HG02840 (cell line): ENCODE results near the gene AMER2.

Experiments
- ATAC-seq: cut with Tn5 transposase; IDR thresholded peaks from one replicate; pipeline ENCODE4 v1.9.1; 2021; ENCODE audit warnings: mild to moderate bottlenecking, moderate library complexity, moderate number of reproducible peaks; ENCODE audit not compliant: unreplicated experiment, low FRiP score

Gene AMER2

GRCh38 chr13:25187596-25187995, 15.5 kb upstream of the AMER2 start:
- no peak for ATAC-seq

DNA sequence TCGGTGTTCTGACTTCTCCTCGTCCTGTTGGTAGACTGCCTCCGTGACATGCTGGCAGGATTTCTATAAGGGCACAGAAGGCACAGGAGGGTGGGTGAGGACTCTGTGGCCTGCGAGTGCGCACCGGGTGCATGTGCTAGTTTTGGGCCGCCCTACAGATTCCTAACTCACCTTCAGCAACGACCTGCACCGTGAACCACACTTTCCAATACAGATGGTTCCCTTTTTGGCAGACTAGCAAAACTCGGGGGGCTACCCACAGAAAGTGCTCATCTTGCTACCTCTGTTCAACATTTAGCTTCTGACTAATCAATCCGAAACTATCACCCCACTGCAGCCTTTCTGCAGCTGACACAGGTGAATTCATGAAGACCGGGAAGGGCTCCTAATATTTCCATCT, 14.1 kb upstream of the AMER2 start:
- no peak for ATAC-seq

DNA sequence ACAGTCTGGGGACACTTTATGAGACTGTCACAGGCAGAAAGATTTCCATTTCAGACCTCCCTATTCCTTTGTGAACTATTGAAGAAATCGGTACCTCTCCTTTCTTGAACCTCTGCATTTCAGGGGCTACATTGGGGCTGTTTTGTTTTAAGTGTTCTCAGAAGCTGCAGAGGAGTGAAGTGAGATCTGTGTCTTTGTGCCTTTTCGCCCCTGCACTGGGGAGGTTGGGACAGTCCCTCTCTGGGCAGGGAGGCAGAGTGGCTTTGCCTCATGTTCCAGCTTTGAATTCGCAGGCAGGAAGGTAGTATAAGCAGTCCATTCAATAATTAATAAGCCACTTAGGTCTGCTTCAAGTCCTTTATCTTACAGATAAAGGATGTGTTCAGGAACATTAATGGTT, 9.5 kb upstream of the AMER2 start:
- no peak for ATAC-seq

- ATAC-seq = peak; percentile 74
These were observed 8.9 kb upstream of the AMER2 start for GRCh38 chr13:25180775-25181537.

GRCh38 chr13:25179832-25180774, 8.0 kb upstream of the AMER2 start:
- ATAC-seq = no peak

- ATAC-seq = no peak
These were observed 6.9 kb upstream of the AMER2 start for GRCh38 chr13:25179011-25179410.

DNA sequence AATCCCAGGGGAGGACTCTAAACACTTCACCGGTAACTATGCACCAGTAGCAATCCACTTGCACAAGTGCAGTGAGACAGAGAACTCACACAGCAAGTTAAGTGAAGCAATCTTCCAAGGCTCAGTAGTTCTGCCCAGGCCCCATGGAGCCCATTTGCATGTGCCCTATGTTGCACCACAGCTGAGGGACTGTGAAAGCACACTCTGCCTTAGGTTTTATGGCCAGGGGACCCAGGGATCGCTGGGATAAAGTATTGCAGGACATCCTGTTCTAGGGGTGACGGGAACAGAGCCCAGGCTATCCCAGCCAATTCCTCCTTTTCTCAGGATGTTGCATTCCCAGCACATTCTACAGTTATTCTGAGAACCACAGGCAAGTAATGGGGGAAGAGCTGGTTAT, 6.0 kb upstream of the AMER2 start:
- ATAC-seq = no peak

- ATAC-seq = no peak
These were observed 5.5 kb upstream of the AMER2 start for GRCh38 chr13:25177636-25178035.

GRCh38 chr13:25177012-25177411, 4.9 kb upstream of the AMER2 start:
- ATAC-seq = no peak

DNA sequence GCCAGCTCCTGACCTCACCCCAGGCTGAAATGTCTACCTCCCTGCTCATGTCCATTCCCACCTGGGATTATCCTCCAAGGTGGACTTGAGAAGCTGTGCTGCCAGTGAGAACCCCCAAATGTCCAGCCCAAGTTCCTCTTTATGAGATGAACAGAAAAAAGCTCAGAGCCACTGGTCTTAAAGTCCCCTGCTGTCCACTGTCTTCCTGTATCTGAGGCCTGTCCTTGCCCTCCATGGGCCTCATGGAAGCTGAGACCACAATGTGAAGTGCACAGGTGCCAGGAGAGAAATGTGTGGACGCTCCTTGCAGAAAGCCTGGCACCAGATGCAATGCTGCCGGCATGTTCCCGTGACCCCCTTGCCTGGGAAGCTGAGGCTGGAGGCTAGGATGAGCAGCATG, 3.3 kb upstream of the AMER2 start:
- ATAC-seq = no peak

GRCh38 chr13:25175026-25175425, 2.9 kb upstream of the AMER2 start:
- no peak for ATAC-seq

- no peak for ATAC-seq
These were observed 2.2 kb upstream of the AMER2 start for GRCh38 chr13:25174304-25174703.

DNA sequence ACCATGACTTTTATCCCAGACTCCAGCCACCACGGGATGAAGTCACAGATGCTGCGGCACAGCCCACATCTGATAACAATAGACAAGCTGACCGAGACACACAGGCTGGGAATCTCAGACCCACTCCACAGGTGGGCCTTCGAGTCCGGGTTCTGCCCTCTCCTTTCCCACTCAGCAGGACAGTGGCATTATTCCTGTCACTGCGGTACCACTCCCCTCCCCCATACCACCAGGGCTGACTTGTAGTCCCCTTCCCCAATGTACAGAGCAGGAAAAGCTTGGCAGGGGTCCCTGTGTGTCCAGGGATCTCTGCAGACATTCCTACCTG, 179 bp upstream of the AMER2 start:
- ATAC-seq = no peak

DNA sequence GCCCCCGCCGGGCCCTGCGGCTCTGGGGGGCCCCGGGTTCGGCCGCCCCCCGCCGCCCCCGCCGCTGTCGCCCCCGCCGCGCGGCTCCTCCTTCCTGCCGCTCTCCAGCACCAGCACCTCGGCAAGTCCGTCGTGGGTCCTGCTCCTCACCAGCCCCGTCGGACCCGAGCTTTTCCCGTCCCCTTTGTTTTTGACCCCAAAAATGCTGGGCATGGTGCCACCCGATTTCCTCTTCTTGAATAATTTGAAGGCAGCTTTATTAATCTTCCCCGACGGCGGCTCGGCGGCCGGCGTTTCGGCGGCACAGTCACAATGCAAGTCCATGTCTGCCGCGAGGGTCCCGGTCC, 945 bp downstream of the AMER2 start:
- no peak for ATAC-seq

DNA sequence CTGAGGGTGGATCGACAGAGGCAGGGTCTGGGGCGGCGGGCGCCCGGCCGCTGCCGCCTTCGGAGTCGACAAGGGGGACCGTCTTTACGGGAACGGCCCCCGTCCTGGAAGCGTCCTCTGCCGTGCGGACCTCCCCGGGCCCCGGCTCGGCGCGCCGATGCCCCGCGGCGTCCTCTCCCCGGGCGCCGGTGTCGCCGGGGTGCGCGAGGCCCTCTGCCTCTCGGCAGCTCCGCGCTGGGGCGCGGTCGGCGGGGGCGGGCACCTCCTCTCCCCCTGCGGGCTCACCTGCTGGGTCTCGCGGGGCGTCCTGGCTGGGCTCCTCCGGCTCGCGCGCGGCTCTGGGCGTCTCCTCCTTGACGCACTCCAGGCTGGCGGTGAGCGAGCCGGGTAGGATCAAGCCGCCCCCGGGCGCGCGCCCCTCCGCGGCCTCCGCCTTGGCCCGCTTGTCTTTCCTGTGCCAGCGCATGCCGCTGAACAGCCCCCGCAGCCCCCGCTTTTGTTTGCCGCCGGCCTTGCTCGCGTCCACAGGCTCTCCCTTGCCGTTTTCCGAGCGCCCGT, 1.5 kb downstream of the AMER2 start:
- ATAC-seq = no peak

DNA sequence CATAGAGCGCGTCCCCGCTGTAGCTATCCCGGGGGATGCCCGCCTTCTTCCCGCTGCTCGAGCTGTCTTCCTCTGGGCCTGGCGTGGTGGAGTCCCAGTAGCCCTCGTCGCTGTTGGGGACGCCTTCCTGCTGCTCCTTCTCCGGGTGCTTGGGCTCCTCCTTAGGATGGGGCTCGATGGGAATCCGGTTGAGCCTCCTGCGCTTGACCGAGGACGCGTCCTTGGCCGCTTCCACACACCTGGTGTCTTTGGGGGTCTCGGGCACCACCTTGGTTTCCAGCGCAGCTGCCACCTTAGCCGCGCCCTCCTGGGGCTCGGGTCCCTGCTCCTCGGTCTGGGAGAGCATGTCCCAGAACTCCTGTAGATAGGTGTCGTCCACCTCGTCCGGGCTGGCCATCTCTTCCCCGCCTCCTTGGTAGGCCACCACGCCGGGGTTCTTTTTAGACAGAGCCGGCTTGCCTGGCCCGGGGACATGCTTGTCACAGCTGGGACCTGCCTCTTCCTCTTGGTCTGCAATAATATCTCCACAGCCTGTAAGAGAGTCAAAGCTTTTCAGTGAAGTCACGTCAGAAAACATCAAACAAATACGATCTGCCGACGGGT, 2.0 kb downstream of the AMER2 start:
- ATAC-seq = no peak

- ATAC-seq = no peak
These were observed 2.7 kb downstream of the AMER2 start for GRCh38 chr13:25169356-25169755.

GRCh38 chr13:25168790-25169189, 3.3 kb downstream of the AMER2 start:
- ATAC-seq = no peak

DNA sequence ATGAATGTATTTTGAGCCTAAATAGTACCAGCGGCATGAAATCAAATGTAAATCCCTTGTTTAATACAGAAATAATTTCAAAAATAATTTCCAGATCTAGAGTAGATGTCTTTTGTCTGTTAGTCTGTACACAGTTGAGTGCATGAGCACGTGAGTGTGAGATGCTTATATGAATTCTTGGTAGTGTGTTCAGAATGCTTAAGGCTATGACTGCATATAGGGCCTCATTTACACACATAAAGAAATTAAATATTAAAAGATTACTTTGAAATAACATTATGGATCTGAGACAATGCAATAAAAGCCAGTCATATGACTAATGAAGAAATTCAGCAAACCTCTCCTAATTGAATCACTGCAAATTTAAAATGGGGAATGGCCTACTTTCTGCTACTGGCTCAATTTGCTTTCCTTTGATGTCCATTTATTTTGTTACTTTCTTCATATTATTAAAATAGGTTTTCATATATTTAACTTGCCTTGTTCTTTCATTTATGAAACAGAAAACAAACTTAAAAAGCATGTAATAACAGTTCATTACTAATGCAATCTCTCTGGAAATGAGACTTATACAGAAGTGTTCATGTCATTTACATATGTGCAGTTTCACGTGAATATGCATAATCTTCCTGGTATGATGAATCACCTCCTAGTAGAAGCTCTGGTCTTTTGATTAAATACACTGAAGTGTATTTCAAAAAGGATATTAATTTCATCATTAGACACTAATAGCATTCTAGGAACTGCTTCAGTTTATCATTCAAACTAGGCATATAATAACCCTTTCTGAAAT, 4.5 kb downstream of the AMER2 start:
- ATAC-seq = no peak

DNA sequence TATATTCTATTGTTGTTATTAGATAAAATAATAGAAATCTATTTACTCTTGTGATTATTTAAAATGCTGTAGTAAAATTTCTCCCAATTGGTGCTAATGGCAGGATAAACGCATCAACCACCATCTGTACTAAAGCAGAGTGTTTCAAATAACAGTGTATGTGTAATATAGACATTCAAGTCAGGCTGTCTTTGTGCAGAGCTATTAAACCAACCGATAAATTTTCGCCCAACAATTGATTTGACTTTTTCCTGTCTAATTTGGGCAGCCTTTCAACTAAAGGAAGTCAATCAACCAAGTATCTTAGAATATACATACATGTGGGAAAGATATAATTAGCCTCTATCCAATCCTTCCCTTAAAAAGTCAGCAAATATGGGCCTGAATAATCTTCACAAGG, 5.8 kb downstream of the AMER2 start:
- no peak for ATAC-seq
